Erythroblast (primary cell): Measurements from ENCODE around the gene FOXK1.

Experiments used
- GATA1 ChIP-seq: IDR thresholded peaks from 2 replicates; pipeline ENCODE4 v1.6.1; 2011; ENCODE audit warnings: low read depth, mild to moderate bottlenecking, control low read depth, low read length, moderate library complexity
- POLR2A ChIP-seq: IDR thresholded peaks from 2 replicates; pipeline ENCODE4 v1.6.1; 2011; ENCODE audit warnings: mild to moderate bottlenecking, low read length

DNA sequence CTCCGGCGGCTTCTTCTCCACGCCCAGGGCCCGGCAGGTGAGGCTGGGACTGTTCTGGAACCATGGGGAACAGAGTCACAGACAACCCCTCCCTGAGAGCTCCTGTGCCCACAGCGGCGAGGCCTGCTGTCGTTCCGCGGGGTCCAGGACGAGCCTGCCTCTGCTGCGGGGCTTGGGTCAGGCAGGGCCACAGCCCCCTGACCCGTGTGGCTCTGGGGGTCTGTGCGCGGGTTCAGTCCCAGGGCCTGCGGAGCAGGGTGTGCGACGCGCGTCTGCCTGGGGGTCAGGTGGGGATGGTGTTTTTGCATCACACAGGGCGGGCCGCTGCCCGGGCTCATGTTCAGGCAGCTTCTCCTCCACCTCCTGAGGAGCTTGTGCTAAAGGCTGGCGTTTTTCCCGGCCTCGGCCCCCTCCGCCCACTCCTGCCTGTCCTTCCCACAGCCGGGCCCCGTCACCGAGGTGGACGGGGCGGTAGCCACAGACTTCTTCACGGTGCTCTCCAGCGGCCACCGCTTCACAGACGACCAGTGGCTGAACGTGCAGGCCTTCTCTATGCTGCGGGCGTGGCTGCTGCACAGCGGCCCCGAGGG is 101.8 kb downstream of the FOXK1 start:
- TF ChIP-seq POLR2A: no peak
- TF ChIP-seq GATA1: no peak
